MM.1S (cell line): ENCODE measurements around the gene NTM.

ENCODE experiments used
- DNase-seq: peaks from one replicate; pipeline ENCODE4 v3.0.0-alpha.2; 2015
- H2AFZ ChIP-seq: fragments of 300-600 bp; sonication (generic); 2 replicates; pipeline ENCODE4 v1.6.0; 2016; ENCODE audit warnings: antibody characterized with exemption, low read length
- H3F3A ChIP-seq: fragments of 300-600 bp; sonication (generic); 2 replicates; pipeline ENCODE4 v1.6.1; 2016; ENCODE audit warnings: mild to moderate bottlenecking, antibody characterized with exemption, low read length, moderate library complexity, mixed read lengths; ENCODE audit not compliant: insufficient read depth
- H3K27ac ChIP-seq: fragments of 300-600 bp; sonication (generic); 2 replicates; pipeline ENCODE4 v1.5.1; 2016; ENCODE audit warnings: mild to moderate bottlenecking, low read length
- H3K27me3 ChIP-seq: fragments of 300-600 bp; sonication (generic); replicated peaks from 2 replicates; pipeline ENCODE4 v1.6.0; 2016; ENCODE audit warnings: low read length; ENCODE audit not compliant: insufficient read depth
- H3K36me3 ChIP-seq: fragments of 300-600 bp; sonication (generic); replicated peaks from 2 replicates; pipeline ENCODE4 v1.6.1; 2016; ENCODE audit warnings: mild to moderate bottlenecking, low read length, mixed read lengths; ENCODE audit not compliant: insufficient read depth
- H3K4me1 ChIP-seq: fragments of 300-600 bp; sonication (generic); 2 replicates; pipeline ENCODE4 v1.6.1; 2016; ENCODE audit warnings: low read length, mixed read lengths
- H3K4me2 ChIP-seq: fragments of 300-600 bp; sonication (generic); 2 replicates; pipeline ENCODE4 v1.6.0; 2016; ENCODE audit warnings: low read depth, low read length
- H3K4me3 ChIP-seq: fragments of 300-600 bp; sonication (generic); 2 replicates; pipeline ENCODE4 v1.5.1; 2016; ENCODE audit warnings: low read length, mixed read lengths
- H3K79me2 ChIP-seq: fragments of 300-600 bp; sonication (generic); 2 replicates; pipeline ENCODE4 v1.6.1; 2016; ENCODE audit warnings: mixed run types, low read length, mixed read lengths
- H3K9ac ChIP-seq: fragments of 300-600 bp; sonication (generic); 2 replicates; pipeline ENCODE4 v1.6.1; 2016; ENCODE audit warnings: low read length, mixed read lengths
- H3K9me2 ChIP-seq: fragments of 300-600 bp; sonication (generic); replicated peaks from 2 replicates; pipeline ENCODE4 v1.6.1; 2016; ENCODE audit warnings: mild to moderate bottlenecking, low read length, mixed read lengths; ENCODE audit not compliant: insufficient read depth
- H3K9me3 ChIP-seq: fragments of 300-600 bp; sonication (generic); replicated peaks from 2 replicates; pipeline ENCODE4 v1.6.1; 2016; ENCODE audit warnings: mild to moderate bottlenecking, low read length, mixed read lengths; ENCODE audit not compliant: insufficient read depth
- H4K20me1 ChIP-seq: fragments of 300-600 bp; sonication (generic); 2 replicates; pipeline ENCODE4 v1.6.1; 2016; ENCODE audit warnings: mild to moderate bottlenecking, low read length, moderate library complexity, mixed read lengths; ENCODE audit not compliant: insufficient read depth
- EZH2 ChIP-seq: fragments of 300-600 bp; sonication (generic); optimal IDR thresholded peaks from 2 replicates; pipeline ENCODE3; 2017; ENCODE audit warnings: low read depth, mild to moderate bottlenecking, antibody characterized with exemption, low read length, mixed read lengths
- EZH2phosphoT487 ChIP-seq: fragments of 300-600 bp; sonication (generic); IDR thresholded peaks from 2 replicates; pipeline ENCODE4 v1.6.1; 2018; ENCODE audit warnings: antibody characterized with exemption, low read length
- TF ChIP-seq, protein P1 (sequence below): fragments of 300-600 bp; sonication (generic); IDR thresholded peaks from 2 replicates; pipeline ENCODE4 v1.5.1; 2016; ENCODE audit warnings: antibody characterized with exemption, low read length, mixed read lengths

Gene NTM

DNA sequence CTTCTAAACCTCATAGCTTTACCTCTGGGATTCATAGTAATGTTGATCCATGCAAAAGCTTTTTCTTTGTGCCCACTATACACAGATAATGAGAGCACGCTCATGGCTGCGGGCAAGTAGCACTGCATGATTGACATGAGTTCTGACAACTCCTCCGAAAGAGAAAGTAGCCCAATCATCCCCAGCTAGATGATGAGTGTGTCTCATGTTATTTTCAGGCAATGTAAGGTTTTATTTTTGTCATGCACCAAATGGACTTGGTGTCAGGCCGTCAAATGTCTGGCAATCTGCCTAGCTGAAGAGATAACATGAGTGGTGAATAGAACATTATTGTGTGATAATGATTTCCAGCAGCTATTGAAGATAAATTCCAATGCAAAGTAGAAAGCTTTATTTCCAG is 662.6 kb downstream of the NTM start:
- Histone ChIP-seq H3K27me3 (no peaks in the 10 kb centered on the region), H3K9ac (no peak overlapping the region), H3K27ac (no peak overlapping the region), H3K9me3 (no peaks in the 10 kb centered on the region), H3K9me2 (no peaks in the 10 kb centered on the region), H2AFZ (no peak overlapping the region), H3F3A (no peaks in the 10 kb centered on the region), H3K4me1 (no peaks in the 10 kb centered on the region), H3K36me3 (no peaks in the 10 kb centered on the region), H3K4me3 (no peak overlapping the region), H4K20me1 (no peaks in the 10 kb centered on the region), H3K79me2 (no peaks in the 10 kb centered on the region), H3K4me2 (no peak overlapping the region)
- no peak for DNase-seq
- no peak for TF ChIP-seq EZH2phosphoT487
- TF ChIP-seq, protein P1, sequence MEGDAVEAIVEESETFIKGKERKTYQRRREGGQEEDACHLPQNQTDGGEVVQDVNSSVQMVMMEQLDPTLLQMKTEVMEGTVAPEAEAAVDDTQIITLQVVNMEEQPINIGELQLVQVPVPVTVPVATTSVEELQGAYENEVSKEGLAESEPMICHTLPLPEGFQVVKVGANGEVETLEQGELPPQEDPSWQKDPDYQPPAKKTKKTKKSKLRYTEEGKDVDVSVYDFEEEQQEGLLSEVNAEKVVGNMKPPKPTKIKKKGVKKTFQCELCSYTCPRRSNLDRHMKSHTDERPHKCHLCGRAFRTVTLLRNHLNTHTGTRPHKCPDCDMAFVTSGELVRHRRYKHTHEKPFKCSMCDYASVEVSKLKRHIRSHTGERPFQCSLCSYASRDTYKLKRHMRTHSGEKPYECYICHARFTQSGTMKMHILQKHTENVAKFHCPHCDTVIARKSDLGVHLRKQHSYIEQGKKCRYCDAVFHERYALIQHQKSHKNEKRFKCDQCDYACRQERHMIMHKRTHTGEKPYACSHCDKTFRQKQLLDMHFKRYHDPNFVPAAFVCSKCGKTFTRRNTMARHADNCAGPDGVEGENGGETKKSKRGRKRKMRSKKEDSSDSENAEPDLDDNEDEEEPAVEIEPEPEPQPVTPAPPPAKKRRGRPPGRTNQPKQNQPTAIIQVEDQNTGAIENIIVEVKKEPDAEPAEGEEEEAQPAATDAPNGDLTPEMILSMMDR: no peak
- no peak for TF ChIP-seq EZH2

DNA sequence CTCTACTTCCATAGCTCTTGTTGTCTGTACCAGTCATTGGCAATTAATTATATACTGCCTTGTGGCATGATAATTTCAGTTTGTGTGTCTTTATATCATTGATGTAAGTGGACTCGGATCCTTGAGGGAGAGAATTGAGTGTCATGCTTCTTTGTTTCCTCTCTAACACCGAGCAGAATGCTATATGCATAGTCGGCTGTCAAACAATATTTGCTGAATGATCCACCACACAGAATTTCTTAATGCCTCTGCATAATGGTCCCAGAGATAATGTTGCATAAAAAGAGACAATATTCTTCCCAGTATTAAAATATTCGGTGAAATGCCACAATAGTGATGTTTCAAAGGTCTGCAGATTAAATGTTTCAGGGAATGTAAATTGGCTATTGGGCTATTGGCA is 664.8 kb downstream of the NTM start:
- Histone ChIP-seq H3K4me1 (no peaks in the 10 kb centered on the region), H3K4me3 (no peak overlapping the region), H2AFZ (no peak overlapping the region), H3K9me2 (no peaks in the 10 kb centered on the region), H3K9ac (no peak overlapping the region), H3K79me2 (no peaks in the 10 kb centered on the region), H3K4me2 (no peak overlapping the region), H3K27me3 (no peaks in the 10 kb centered on the region), H3K9me3 (no peaks in the 10 kb centered on the region), H3K27ac (no peak overlapping the region), H3K36me3 (no peaks in the 10 kb centered on the region), H4K20me1 (no peaks in the 10 kb centered on the region), H3F3A (no peaks in the 10 kb centered on the region)
- TF ChIP-seq, protein P1: no peak
- no peak for DNase-seq

DNA sequence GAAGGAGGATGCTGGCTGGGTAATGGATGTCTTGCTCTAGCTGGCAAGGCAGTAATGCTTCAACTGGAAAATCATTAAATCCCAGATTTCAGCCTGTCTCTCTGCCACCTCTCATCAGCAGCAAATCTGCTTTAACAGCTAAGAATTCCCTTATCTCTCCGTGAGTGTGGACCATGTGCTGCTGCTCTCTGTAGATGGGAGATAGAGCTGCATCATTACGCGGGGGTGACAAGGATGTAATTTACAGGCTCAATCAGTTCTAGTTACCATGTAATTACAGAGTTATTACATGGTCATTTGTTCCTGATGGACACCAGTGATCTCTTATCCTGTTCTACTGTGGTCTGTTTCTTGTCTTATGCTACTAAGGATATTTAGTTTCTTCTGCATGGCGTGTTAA is 665.4 kb downstream of the NTM start:
- H3K79me2 ChIP-seq: no peaks in the 10 kb centered on the region
- H2AFZ ChIP-seq: no peak overlapping the region
- no peaks in the 10 kb centered on the region for H3K9me2 ChIP-seq
- no peaks in the 10 kb centered on the region for H3K4me1 ChIP-seq
- H3K36me3 ChIP-seq: no peaks in the 10 kb centered on the region
- no peaks in the 10 kb centered on the region for H3K9me3 ChIP-seq
- TF ChIP-seq, protein P1: no peak
- no peak overlapping the region for H3K27ac ChIP-seq
- H3F3A ChIP-seq: no peaks in the 10 kb centered on the region
- no peaks in the 10 kb centered on the region for H4K20me1 ChIP-seq
- no peaks in the 10 kb centered on the region for H3K27me3 ChIP-seq
- no peak for DNase-seq
- no peak overlapping the region for H3K4me3 ChIP-seq
- no peak overlapping the region for H3K4me2 ChIP-seq
- no peak overlapping the region for H3K9ac ChIP-seq

DNA sequence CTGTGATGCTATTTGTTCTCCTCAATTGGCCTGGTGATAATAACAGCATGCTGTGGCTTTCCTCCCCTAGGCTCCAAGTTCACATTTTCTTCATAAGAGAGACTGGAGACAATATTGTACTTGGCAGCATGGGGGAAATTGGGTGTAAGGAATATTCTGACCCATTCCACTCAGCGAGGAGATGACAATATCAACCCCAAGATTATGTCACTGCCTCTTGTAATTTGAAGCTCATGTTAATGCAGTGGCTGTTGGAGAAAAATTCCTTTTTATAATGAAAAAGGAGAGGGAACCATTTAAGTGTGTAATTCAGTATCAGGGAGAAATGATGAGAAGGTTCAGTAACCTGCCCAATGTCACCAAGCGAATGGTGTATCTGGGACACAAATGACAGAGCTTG is 665.8 kb downstream of the NTM start:
- Histone ChIP-seq H3F3A (no peaks in the 10 kb centered on the region), H3K36me3 (no peaks in the 10 kb centered on the region), H3K27me3 (no peaks in the 10 kb centered on the region), H3K4me1 (no peaks in the 10 kb centered on the region), H3K27ac (no peak overlapping the region), H4K20me1 (no peaks in the 10 kb centered on the region), H3K4me2 (no peak overlapping the region), H3K9ac (no peak overlapping the region), H3K9me2 (no peaks in the 10 kb centered on the region), H3K79me2 (no peaks in the 10 kb centered on the region), H2AFZ (no peak overlapping the region), H3K9me3 (no peaks in the 10 kb centered on the region), H3K4me3 (no peak overlapping the region)
- DNase-seq: no peak
- TF ChIP-seq EZH2phosphoT487: no peak
- TF ChIP-seq, protein P1: no peak
